Lower leg skin (tissue), 3 donors: ENCODE results near the gene ALDH1B1.

Experiments used
- POLR2A ChIP-seq, 2 donors: fragments of 450-650 bp; IDR thresholded peaks; one replicate each; pipeline ENCODE4 v1.6.1; 2016 to 2017; ENCODE audit warnings: antibody characterized with exemption in 2 of 2, mild to moderate bottlenecking in 1 of 2, moderate library complexity in 1 of 2
- TF ChIP-seq, protein P1 (sequence below), 3 donors: fragments of 450-650 bp; IDR thresholded peaks; one replicate each; pipeline ENCODE4 v1.5.1; 2016; ENCODE audit warnings: antibody characterized with exemption in 3 of 3, mild to moderate bottlenecking in 3 of 3, moderate library complexity in 2 of 3

DNA sequence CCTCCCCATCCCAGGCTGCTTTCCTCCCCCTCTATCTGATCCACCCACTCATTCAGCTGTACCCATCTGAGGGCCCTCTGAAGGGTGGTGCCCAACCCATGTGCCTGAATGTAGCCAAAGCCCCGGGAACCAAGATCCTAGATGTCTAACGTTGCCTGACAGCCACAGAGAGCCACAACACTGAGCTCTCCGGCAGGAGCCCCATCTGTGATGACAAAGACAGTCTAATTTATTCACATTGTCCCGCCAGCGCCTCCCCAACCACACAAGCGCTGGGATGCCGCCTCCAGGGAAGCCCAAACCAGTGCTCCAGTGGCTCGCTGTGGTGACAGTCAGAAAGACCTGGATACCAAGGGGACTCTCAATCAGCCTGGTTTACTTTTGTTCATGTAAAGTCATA, 23.4 kb downstream of the ALDH1B1 start:
- TF ChIP-seq, protein P1, sequence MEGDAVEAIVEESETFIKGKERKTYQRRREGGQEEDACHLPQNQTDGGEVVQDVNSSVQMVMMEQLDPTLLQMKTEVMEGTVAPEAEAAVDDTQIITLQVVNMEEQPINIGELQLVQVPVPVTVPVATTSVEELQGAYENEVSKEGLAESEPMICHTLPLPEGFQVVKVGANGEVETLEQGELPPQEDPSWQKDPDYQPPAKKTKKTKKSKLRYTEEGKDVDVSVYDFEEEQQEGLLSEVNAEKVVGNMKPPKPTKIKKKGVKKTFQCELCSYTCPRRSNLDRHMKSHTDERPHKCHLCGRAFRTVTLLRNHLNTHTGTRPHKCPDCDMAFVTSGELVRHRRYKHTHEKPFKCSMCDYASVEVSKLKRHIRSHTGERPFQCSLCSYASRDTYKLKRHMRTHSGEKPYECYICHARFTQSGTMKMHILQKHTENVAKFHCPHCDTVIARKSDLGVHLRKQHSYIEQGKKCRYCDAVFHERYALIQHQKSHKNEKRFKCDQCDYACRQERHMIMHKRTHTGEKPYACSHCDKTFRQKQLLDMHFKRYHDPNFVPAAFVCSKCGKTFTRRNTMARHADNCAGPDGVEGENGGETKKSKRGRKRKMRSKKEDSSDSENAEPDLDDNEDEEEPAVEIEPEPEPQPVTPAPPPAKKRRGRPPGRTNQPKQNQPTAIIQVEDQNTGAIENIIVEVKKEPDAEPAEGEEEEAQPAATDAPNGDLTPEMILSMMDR (IDR thresholded peaks at IDR 0.05), result no peak
- TF ChIP-seq POLR2A (IDR thresholded peaks at IDR 0.05), result no peak
